ENCODE data around the gene IREB2. TPM values are rescaled to one million over a fixed set of nuclear protein-coding genes. Genes with fewer than 3 reads are reported as not detected.
"Not testable (repeated sequence)": the region's sequence is repeated elsewhere in the genome, so short reads cannot be mapped to it uniquely, and the experiment has no call there.

Gene IREB2
- total and polyA plus RNA-seq, 3 experiments from 2014 or later = 18.5 to 69.3 (median 62.2) TPM

DNA sequence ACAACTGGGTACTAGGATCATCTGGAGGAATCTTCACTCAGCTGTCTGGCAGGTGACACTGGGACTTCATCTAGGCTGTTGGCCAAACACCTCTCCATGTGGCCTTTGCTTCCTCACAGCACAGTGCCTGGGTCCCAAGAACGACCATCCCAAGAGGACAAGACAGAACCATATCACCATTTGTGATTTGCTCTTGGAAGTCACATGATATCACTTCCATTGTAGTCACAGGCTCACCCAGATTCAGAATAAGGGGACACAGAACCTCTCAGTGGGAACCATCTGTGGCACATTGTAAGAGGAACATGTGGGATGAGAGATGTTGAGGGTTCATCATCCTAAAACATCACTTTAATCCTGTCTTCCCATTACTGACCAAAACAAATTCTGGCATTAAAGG is 100.3 kb downstream of the IREB2 start:
- no peaks in the 10 kb centered on the region for H3K9me3 ChIP-seq (ENCODE audit: low read length)
- H3K4me3 ChIP-seq (ENCODE audit: low read length) = no peak overlapping the region
- Mint-ChIP-seq H3K36me3 (peaks cover 0 to 31% (median 8%) of the 10 kb centered on the region in 3 donors), H3K27me3 (peaks cover 0 to 6% of the 10 kb centered on the region in 2 donors), H3K27ac (peak overlapping the region in 6 of 8 donors; percentile 6 to 99 (median 66)), H3K4me3 (peak overlapping the region in 5 of 7 donors; percentile 20 to 97 (median 90)), H3K9me3 (no peaks in the 10 kb centered on the region), H3K4me1 (peaks cover 27 to 32% (median 31%) of the 10 kb centered on the region in 3 donors)
- no peaks in the 10 kb centered on the region for H3K27me3 ChIP-seq (ENCODE audit: insufficient read depth, low read length, poor library complexity, severe bottlenecking)
- no peak for DNase-seq
- CTCF ChIA-PET = no interaction called here
- POLR2A ChIA-PET = no interaction called here
- peaks cover 6% of the 10 kb centered on the region for H3K36me3 ChIP-seq (ENCODE audit: insufficient read depth, low read length)
- H3K27ac ChIP-seq (ENCODE audit: low read depth, low read length) = no peak overlapping the region
- H3K4me1 ChIP-seq (ENCODE audit: insufficient read depth, low read length) = peaks cover 20% of the 10 kb centered on the region

DNA sequence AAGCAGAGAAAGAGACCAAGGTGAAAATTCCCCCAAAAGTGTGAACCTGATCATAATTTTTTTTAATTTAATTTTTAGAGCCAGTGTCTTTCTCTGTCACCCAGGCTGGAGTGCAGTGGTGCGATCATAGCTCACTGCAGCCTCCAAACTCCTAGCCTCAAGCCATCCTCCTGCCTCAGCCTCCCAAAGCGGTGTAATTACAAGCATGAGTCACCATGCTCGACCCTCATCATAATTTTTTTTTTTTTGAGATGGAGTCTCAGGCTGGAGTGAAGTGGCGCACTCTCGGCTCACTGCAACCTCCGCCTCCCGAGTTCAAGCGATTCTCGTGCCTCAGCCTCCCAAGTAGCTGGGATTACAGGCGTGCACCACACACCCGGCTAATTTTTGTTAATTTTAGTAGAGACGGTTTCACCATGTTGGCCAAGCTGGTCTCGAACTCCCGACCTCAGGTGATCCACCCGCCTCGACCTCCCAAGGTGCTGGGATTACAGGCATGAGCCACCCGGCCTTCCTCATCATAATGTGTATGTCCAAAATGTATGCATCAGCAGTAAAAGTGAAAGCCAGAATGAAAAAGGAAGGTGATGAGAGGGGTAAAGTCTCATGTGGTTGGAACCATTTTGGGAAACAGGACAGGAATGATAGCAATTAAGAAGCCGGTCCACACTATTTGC is 101.6 kb downstream of the IREB2 start:
- ChIA-PET CTCF (interaction anchor here (0.9 to 1.2 kb wide), 2 partner anchors 31 to 409 kb away, joined by 3 to 5 read pairs; partner anchors contain the start of gene CIB2), POLR2A (interaction anchor here (0.7 to 2.1 kb wide), 6 partner anchors 9 to 107 kb away, joined by 3 to 17 read pairs (median 7); partner anchors contain the start of genes CHRNA5, HYKK and IREB2)
- Histone ChIP-seq H3K4me1 (ENCODE audit: insufficient read depth, low read length) (peaks cover 20% of the 10 kb centered on the region), H3K27ac (ENCODE audit: low read depth, low read length) (peak overlapping the region; percentile 98), H3K4me3 (ENCODE audit: low read length) (peak overlapping the region; percentile 98)
- DNase-seq; H3K9me3 Mint-ChIP-seq; H3K27me3 Mint-ChIP-seq; H3K9me3 ChIP-seq (ENCODE audit: low read length); H3K36me3 ChIP-seq (ENCODE audit: insufficient read depth, low read length); H3K27me3 ChIP-seq (ENCODE audit: insufficient read depth, low read length, poor library complexity, severe bottlenecking): not testable (repeated sequence)
- H3K4me3 Mint-ChIP-seq = peak overlapping the region; percentile 89 to 99 (median 93)
- H3K27ac Mint-ChIP-seq = peak overlapping the region; percentile 94 to 100 (median 99)
- peaks cover 0 to 42% (median 10%) of the 10 kb centered on the region in 3 donors for H3K36me3 Mint-ChIP-seq
- peaks cover 30 to 38% (median 37%) of the 10 kb centered on the region in 3 donors for H3K4me1 Mint-ChIP-seq

- peaks cover 30 to 43% (median 39%) of the 10 kb centered on the region in 3 donors for H3K4me1 Mint-ChIP-seq
- DNase-seq = peak; percentile 92 to 96 (median 93)
- no peaks in the 10 kb centered on the region for H3K27me3 ChIP-seq (ENCODE audit: insufficient read depth, low read length, poor library complexity, severe bottlenecking)
- H3K36me3 ChIP-seq (ENCODE audit: insufficient read depth, low read length) = peaks cover 10% of the 10 kb centered on the region
- peak within 1 kb of the TSS; percentile 89 to 99 (median 93) for H3K4me3 Mint-ChIP-seq
- CTCF ChIA-PET = interaction anchor here (0.9 to 1.3 kb wide), 3 partner anchors 8 to 409 kb away, joined by 3 to 5 read pairs (median 4); partner anchors contain the start of gene CIB2
- H3K4me3 ChIP-seq (ENCODE audit: low read length) = peak within 1 kb of the TSS; percentile 98
- H3K27me3 Mint-ChIP-seq = peaks cover 0 to 6% of the 10 kb centered on the region in 2 donors
- H3K27ac Mint-ChIP-seq = peak within 1 kb of the TSS; percentile 94 to 100 (median 99)
- peaks cover 0 to 47% (median 10%) of the 10 kb centered on the region in 3 donors for H3K36me3 Mint-ChIP-seq
- H3K9me3 ChIP-seq (ENCODE audit: low read length) = no peaks in the 10 kb centered on the region
- H3K4me1 ChIP-seq (ENCODE audit: insufficient read depth, low read length) = peaks cover 20% of the 10 kb centered on the region
- H3K9me3 Mint-ChIP-seq = no peaks in the 10 kb centered on the region
- POLR2A ChIA-PET = interaction anchor here (0.6 to 2.1 kb wide), 7 partner anchors 10 to 276 kb away, joined by 3 to 17 read pairs (median 7); partner anchors contain the start of genes CHRNA5, DNAJA4, HYKK and IREB2
- H3K27ac ChIP-seq (ENCODE audit: low read depth, low read length) = peak within 1 kb of the TSS; percentile 98
These were observed 102.3 kb downstream of the IREB2 start, which contains the start of gene PSMA4 for GRCh38 chr15:78540141-78540870. PSMA4 (plus strand) TSS chr15:78540444; CDS start chr15:78541928, 1,484 bp downstream.

- peaks cover 20% of the 10 kb centered on the region for H3K4me1 ChIP-seq (ENCODE audit: insufficient read depth, low read length)
- peak in 2 of 5 donors; percentile 6 to 15 for DNase-seq
- ChIA-PET CTCF (interaction anchor here (0.9 to 1.3 kb wide), 4 partner anchors 8 to 410 kb away, joined by 3 to 5 read pairs (median 4); partner anchors contain the start of gene CIB2), POLR2A (interaction anchor here (0.5 to 2.1 kb wide), 7 partner anchors 11 to 277 kb away, joined by 3 to 17 read pairs (median 7); partner anchors contain the start of genes CHRNA5, DNAJA4, HYKK and IREB2)
- peak overlapping the region; percentile 98 for H3K4me3 ChIP-seq (ENCODE audit: low read length)
- Mint-ChIP-seq H3K27me3 (peaks cover 0 to 6% of the 10 kb centered on the region in 2 donors), H3K9me3 (no peaks in the 10 kb centered on the region), H3K27ac (peak overlapping the region; percentile 94 to 100 (median 99)), H3K4me3 (peak overlapping the region; percentile 89 to 99 (median 93)), H3K4me1 (peaks cover 30 to 48% (median 39%) of the 10 kb centered on the region in 3 donors), H3K36me3 (peaks cover 0 to 55% (median 12%) of the 10 kb centered on the region in 3 donors)
- peaks cover 18% of the 10 kb centered on the region for H3K36me3 ChIP-seq (ENCODE audit: insufficient read depth, low read length)
- H3K27me3 ChIP-seq (ENCODE audit: insufficient read depth, low read length, poor library complexity, severe bottlenecking) = no peaks in the 10 kb centered on the region
- H3K9me3 ChIP-seq (ENCODE audit: low read length) = no peaks in the 10 kb centered on the region
- peak overlapping the region; percentile 98 for H3K27ac ChIP-seq (ENCODE audit: low read depth, low read length)
These were observed 103.1 kb downstream of the IREB2 start for GRCh38 chr15:78540871-78541743.

DNA sequence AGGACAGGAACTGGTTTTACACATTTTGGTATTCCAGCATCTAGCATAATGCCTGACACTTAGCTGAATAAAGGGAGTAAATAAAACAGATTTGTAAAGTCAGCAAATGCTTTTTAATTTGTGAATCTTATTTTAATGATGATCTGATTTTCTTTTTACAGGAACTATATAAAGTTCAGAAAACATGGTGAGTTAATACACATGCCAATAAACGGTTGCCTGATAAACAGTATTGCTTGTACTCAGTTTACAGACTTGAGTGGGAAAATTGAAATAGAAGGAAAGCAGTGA is 103.7 kb downstream of the IREB2 start:
- Mint-ChIP-seq H3K36me3 (peaks cover 0 to 60% (median 12%) of the 10 kb centered on the region in 3 donors), H3K27me3 (peaks cover 0 to 6% of the 10 kb centered on the region in 2 donors)
- POLR2A ChIA-PET = interaction anchor here (2.1 kb wide), 1 partner anchor 34 kb away, joined by 8 read pairs; the partner anchor contains the start of gene HYKK

DNA sequence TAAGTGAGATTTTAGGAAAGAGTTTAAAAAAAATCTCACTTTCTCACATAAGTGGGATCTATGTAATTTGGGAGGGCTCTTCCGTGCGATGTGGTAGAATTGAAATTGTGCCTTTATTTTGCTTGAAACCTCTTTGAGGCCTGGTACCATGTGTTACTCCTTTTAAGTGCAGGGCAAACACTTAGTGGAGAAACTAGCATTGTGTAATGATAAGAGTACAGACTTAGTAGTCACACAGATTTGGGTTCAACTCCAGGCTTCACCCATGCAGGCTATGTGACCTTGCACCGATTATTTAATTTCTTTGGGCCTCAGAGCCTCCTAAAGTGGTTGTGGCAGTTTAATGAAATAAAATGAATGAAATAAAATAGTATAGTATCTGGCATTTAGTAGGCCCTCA is 104.6 kb downstream of the IREB2 start:
- POLR2A ChIA-PET = no interaction called here
- Mint-ChIP-seq H3K9me3 (no peaks in the 10 kb centered on the region), H3K27ac (peak overlapping the region in 6 of 8 donors; percentile 72 to 100 (median 96)), H3K4me1 (peaks cover 30 to 48% (median 39%) of the 10 kb centered on the region in 3 donors), H3K27me3 (peaks cover 0 to 6% of the 10 kb centered on the region in 2 donors), H3K4me3 (peak overlapping the region in 6 of 7 donors; percentile 44 to 97 (median 90)), H3K36me3 (peaks cover 0 to 68% (median 12%) of the 10 kb centered on the region in 3 donors)
- Histone ChIP-seq H3K4me3 (ENCODE audit: low read length) (no peak overlapping the region), H3K36me3 (ENCODE audit: insufficient read depth, low read length) (peaks cover 29% of the 10 kb centered on the region), H3K4me1 (ENCODE audit: insufficient read depth, low read length) (peaks cover 20% of the 10 kb centered on the region), H3K27me3 (ENCODE audit: insufficient read depth, low read length, poor library complexity, severe bottlenecking) (no peaks in the 10 kb centered on the region), H3K27ac (ENCODE audit: low read depth, low read length) (no peak overlapping the region), H3K9me3 (ENCODE audit: low read length) (no peaks in the 10 kb centered on the region)
- no peak for DNase-seq
- CTCF ChIA-PET = no interaction called here

More for the DNA sequence above, 103.7 kb downstream of the IREB2 start:
- peaks cover 21% of the 10 kb centered on the region for H3K36me3 ChIP-seq (ENCODE audit: insufficient read depth, low read length)
- H3K4me1 ChIP-seq (ENCODE audit: insufficient read depth, low read length) = peaks cover 20% of the 10 kb centered on the region
- H3K9me3 ChIP-seq (ENCODE audit: low read length) = no peaks in the 10 kb centered on the region
- peaks cover 30 to 48% (median 39%) of the 10 kb centered on the region in 3 donors for H3K4me1 Mint-ChIP-seq
- no peaks in the 10 kb centered on the region for H3K27me3 ChIP-seq (ENCODE audit: insufficient read depth, low read length, poor library complexity, severe bottlenecking)
- peak overlapping the region; percentile 98 for H3K4me3 ChIP-seq (ENCODE audit: low read length)
- CTCF ChIA-PET = interaction anchor here (1.1 to 1.3 kb wide), 2 partner anchors 9 to 74 kb away, joined by 3 to 4 read pairs; no protein-coding TSS in a partner anchor
- peak overlapping the region; percentile 94 to 100 (median 99) for H3K27ac Mint-ChIP-seq
- peak overlapping the region; percentile 98 for H3K27ac ChIP-seq (ENCODE audit: low read depth, low read length)
- no peak for DNase-seq
- H3K4me3 Mint-ChIP-seq = peak overlapping the region; percentile 89 to 99 (median 93)
- no peaks in the 10 kb centered on the region for H3K9me3 Mint-ChIP-seq

- peaks cover 0 to 6% (median 0%) of the 10 kb centered on the region in 3 donors for H3K4me1 Mint-ChIP-seq
- H3K4me1 ChIP-seq (ENCODE audit: insufficient read depth, low read length) = no peaks in the 10 kb centered on the region
- H3K27ac Mint-ChIP-seq = peak overlapping the region in 2 of 8 donors; percentile 17 to 23
- DNase-seq = no peak
- H3K4me3 Mint-ChIP-seq = no peak overlapping the region
- no peaks in the 10 kb centered on the region for H3K9me3 ChIP-seq (ENCODE audit: low read length)
- H3K27me3 Mint-ChIP-seq = peaks cover 0 to 1% of the 10 kb centered on the region in 2 donors
- ChIA-PET CTCF (no interaction called here), POLR2A (no interaction called here)
- H3K27me3 ChIP-seq (ENCODE audit: insufficient read depth, low read length, poor library complexity, severe bottlenecking) = no peaks in the 10 kb centered on the region
- no peak overlapping the region for H3K4me3 ChIP-seq (ENCODE audit: low read length)
- peaks cover 31% of the 10 kb centered on the region for H3K36me3 ChIP-seq (ENCODE audit: insufficient read depth, low read length)
- peaks cover 4 to 61% (median 23%) of the 10 kb centered on the region in 3 donors for H3K36me3 Mint-ChIP-seq
- no peak overlapping the region for H3K27ac ChIP-seq (ENCODE audit: low read depth, low read length)
- no peaks in the 10 kb centered on the region for H3K9me3 Mint-ChIP-seq
These were observed 112.2 kb downstream of the IREB2 start for GRCh38 chr15:78550194-78550593.
